Upper lobe of left lung (tissue), 4 donors: ENCODE results near the gene TBCD.

Experiments used
- CTCF ChIP-seq, 6 experiments: fragments of 450-650 bp in 4 of 6; fragments of 200-600 bp in 2 of 6; sonication (generic) in 2 of 6; IDR thresholded peaks; one replicate each; pipeline ENCODE4 v1.5.1; 2016 to 2019; ENCODE audit warnings: antibody characterized with exemption in 6 of 6
- EP300 ChIP-seq, 4 donors: sonication (generic); formaldehyde crosslinking; IDR thresholded peaks; one replicate each; pipeline ENCODE4 v1.5.1; 2017; ENCODE audit warnings: antibody characterized with exemption in 4 of 4, control low read depth in 2 of 4
- POLR2A ChIP-seq, 4 donors: fragments of 450-650 bp; IDR thresholded peaks; one replicate each; pipeline ENCODE4 v1.5.1; 2016 to 2017; ENCODE audit warnings: antibody characterized with exemption in 4 of 4, mild to moderate bottlenecking in 2 of 4
- POLR2AphosphoS5 ChIP-seq, 2 donors: sonication (generic); formaldehyde crosslinking; IDR thresholded peaks; one replicate each; pipeline ENCODE4 v1.5.1; 2017; ENCODE audit warnings: antibody characterized with exemption in 2 of 2

GRCh38 chr17:82800885-82801284 is 49.0 kb downstream of the TBCD start:
- TF ChIP-seq CTCF (IDR thresholded peaks at IDR 0.05) (no peak), EP300 (IDR thresholded peaks at IDR 0.05) (no peak), POLR2A (IDR thresholded peaks at IDR 0.05) (no peak), POLR2AphosphoS5 (IDR thresholded peaks at IDR 0.05) (no peak)
